Measurements from ENCODE around the gene SNX33.
"Not testable (repeated sequence)": the region's sequence is repeated elsewhere in the genome, so short reads cannot be mapped to it uniquely, and the experiment has no call there.

The SNX33 gene

DNA sequence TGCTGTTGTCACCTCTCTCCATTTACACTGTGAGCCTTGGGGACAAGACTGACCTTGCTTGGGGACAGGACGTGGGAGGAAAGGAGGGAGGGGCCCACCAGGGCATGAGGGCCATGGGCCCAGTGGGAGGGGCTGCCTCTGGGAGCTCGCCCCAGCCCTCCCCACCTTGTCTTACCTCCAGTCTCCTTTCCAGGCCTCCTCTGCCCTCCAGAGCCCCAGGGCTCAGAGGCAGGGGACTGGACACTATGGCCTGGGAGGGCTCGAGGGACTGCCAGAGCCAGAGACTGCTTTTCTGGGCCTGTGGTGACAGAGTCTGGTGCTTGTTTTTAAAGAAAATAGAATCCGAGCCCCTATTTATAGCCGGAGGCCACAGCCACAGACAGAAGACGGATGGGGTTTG lies 54.7 kb downstream of the SNX33 start:
- no peak for DNase-seq

GRCh38 chr15:75703440-75704262 lies 55.9 kb downstream of the SNX33 start:
- DNase-seq: not testable (repeated sequence)

DNA sequence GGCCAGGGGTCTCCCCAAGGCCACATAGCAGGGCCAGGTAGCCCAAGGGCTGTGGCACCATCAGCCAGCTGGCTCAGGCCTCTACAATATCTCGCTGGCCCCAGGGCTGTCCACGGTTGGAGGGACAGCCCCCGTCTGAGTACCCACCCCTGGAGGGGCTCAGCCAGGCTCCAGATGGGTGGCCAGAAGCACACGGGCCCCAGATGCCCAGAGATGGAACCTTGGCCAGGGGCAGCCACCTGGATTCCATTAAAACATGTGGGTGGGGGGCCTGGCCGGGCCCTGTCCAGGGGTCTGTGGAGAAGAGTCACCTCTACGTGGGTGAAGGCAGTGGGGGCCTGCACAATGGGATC lies 56.5 kb downstream of the SNX33 start:
- DNase-seq: no peak

- DNase-seq: no peak
These were observed 56.9 kb downstream of the SNX33 start for GRCh38 chr15:75704618-75705017.

DNA sequence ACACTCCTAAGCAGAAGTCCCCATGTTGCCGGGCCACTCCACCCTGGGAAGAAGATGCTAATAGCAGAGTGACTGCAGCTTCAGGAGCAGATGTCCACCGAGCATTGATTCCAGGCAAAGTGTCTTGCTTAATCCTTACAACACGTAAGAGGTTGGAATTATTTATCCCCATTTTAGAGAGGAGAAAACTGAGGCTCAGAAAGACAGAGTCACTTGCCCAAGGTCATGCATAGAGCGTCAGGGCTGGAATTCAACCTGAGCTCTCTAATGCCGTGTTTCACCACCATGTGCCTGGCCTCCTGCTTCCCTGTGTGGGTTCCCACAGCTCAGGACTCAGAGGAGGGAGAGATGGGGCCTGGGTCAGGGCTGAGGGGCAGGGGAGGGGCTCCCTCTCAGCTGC lies 57.7 kb downstream of the SNX33 start:
- DNase-seq: not testable (repeated sequence)

GRCh38 chr15:75705854-75706681 lies 58.4 kb downstream of the SNX33 start:
- DNase-seq: no peak

DNA sequence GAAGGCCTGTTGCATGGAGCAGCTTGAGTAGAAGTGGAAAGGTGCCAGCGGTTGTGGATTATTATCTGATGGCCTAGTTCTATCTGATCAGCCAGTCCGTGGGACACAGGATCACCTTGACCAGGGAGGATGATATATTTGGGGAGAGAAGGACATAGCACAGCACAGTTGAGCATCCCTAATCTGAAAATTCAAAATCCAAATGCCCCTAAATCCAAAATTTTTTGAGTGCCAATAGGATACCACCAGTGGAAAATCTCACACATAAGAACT lies 58.9 kb downstream of the SNX33 start:
- no peak for DNase-seq

DNA sequence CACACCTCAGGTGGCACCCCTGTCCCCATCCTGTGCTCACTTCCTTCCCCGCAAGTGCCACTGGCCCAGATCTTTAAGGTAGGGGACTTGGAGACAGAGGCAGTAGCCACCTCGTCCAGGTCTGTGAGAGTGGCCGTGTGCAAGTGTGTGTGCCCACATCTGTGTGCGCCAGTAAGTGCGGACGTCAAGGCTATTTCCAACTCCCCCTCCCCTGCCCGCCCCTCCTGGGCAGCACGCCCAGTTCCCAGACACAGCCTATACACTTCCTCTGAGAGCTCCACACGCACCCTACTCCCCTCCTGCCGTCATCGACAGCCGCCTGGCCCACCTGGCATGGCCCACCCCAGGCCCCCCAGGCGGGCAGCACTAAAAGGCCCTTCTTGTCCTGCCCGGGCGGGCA lies 61.7 kb downstream of the SNX33 start:
- not testable (repeated sequence) for DNase-seq

GRCh38 chr15:75710874-75711273 lies 63.2 kb downstream of the SNX33 start:
- not testable (repeated sequence) for DNase-seq

GRCh38 chr15:75711495-75711894 lies 63.8 kb downstream of the SNX33 start:
- DNase-seq: not testable (repeated sequence)
